Measurements from ENCODE around the gene PPP1R8. TPM values are rescaled to one million over a fixed set of nuclear protein-coding genes. Genes with fewer than 3 reads are reported as not detected.

The PPP1R8 gene
- total and polyA plus RNA-seq, 2 donors (not counting 1 experiment from before 2014, with no cell fraction given) = 42.2 to 48.9 TPM

DNA sequence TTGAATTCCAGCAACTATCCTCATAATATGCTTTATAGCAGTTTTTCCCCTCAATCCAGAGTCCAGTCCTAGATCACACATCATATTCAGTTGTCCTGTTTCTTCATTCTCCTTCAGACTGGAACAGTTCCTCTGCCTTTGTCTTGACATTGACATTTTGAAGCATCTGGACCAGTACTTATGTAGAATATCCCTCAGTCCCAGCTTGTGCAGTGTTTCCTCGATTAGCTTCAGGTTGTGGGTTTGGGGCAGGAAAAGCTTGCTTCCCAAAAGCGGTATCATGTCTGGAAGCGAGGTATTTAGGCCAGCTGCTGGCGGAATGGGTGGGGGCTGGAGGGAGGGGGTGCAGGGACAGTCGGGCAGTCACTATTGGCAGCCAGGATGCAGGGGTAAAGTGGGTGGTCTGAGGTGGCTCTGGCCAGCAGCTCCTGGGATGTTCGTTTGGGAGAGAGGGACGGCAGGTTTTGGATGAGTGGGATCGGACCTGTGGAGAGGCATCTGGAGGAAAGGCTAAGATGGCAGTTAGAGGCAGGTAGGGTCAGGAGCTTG is 48.3 kb downstream of the PPP1R8 start:
- Histone ChIP-seq H3K79me2 (ENCODE audit: control insufficient read depth, insufficient read depth, low read length) (no peaks in the 10 kb centered on the region), H4K20me1 (ENCODE audit: control insufficient read depth, extremely low read depth, insufficient read depth, low read length) (no peaks in the 10 kb centered on the region)
- no peak for DNase-seq (ENCODE audit: low read depth in 2 of 2)

DNA sequence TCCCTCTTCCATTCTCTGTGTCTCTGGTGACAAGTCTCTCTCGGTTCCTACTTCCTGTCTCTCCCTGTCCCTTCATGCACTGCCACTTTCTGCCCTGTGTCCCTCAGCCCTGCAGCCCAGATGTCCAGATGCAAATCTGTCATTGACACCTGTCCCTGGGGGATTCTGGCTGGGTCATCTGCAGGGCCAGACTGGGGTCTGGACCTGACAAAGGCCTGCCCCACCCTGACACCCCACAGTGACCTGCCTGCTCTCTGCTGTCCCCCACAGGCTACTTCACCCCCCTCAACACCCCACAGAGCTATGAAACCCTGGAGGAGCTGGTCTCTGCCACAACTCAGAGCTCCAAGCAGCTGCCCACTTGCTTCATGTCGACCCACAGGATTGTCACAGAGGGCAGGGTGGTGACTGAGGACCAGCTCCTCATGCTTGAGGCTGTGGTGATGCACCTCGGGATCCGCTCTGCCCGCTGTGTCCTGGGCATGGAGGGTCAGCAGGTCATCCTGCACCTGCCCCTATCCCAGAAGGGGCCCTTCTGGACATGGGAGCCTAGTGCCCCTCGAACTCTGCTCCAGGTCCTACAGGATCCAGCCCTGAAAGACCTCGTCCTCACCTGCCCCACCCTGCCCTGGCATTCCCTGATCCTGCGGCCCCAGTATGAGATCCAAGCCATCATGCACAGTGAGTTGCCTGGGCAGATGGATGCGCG is 48.9 kb downstream of the PPP1R8 start:
- Histone ChIP-seq H3K36me3 (ENCODE audit: control insufficient read depth, insufficient read depth, low read length) (no peaks in the 10 kb centered on the region), H3K9ac (ENCODE audit: insufficient read depth, low read length) (no peak overlapping the region), H2AFZ (ENCODE audit: low read length) (no peak overlapping the region), H3K4me3 (replicated peaks in 1 of 4; ENCODE audit: control extremely low read depth in 1 of 4, insufficient read depth in 1 of 4, low read depth in 3 of 4, low read length in 4 of 4) (no peak overlapping the region), H3K27me3 (ENCODE audit: control insufficient read depth, insufficient read depth, low read length) (no peaks in the 10 kb centered on the region), H3K27ac (ENCODE audit: insufficient read depth, low read length) (no peak overlapping the region), H4K20me1 (ENCODE audit: control insufficient read depth, extremely low read depth, insufficient read depth, low read length) (no peaks in the 10 kb centered on the region), H3K79me2 (ENCODE audit: control insufficient read depth, insufficient read depth, low read length) (no peaks in the 10 kb centered on the region), H3K4me2 (ENCODE audit: extremely low read depth, insufficient read depth, low read length) (no peak overlapping the region), H3K9me3 (ENCODE audit: control insufficient read depth, insufficient read depth, low read depth, low read length) (no peaks in the 10 kb centered on the region), H3K4me1 (ENCODE audit: control insufficient read depth, extremely low read depth, insufficient read depth, low read length) (peaks cover 2% of the 10 kb centered on the region)
- DNase-seq (ENCODE audit: low read depth in 2 of 2) = no peak
- no peak for TF ChIP-seq EZH2 (IDR thresholded peaks at IDR 0.05; ENCODE audit: low read length, missing control alignments)
- TF ChIP-seq, protein P1, sequence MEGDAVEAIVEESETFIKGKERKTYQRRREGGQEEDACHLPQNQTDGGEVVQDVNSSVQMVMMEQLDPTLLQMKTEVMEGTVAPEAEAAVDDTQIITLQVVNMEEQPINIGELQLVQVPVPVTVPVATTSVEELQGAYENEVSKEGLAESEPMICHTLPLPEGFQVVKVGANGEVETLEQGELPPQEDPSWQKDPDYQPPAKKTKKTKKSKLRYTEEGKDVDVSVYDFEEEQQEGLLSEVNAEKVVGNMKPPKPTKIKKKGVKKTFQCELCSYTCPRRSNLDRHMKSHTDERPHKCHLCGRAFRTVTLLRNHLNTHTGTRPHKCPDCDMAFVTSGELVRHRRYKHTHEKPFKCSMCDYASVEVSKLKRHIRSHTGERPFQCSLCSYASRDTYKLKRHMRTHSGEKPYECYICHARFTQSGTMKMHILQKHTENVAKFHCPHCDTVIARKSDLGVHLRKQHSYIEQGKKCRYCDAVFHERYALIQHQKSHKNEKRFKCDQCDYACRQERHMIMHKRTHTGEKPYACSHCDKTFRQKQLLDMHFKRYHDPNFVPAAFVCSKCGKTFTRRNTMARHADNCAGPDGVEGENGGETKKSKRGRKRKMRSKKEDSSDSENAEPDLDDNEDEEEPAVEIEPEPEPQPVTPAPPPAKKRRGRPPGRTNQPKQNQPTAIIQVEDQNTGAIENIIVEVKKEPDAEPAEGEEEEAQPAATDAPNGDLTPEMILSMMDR (conservative IDR thresholded peaks at IDR 0.05 in 1 of 2, IDR thresholded peaks at IDR 0.05 in 1 of 2; ENCODE audit: low read depth in 1 of 2, low read length in 2 of 2) = no peak

More for the DNA sequence above, 48.3 kb downstream of the PPP1R8 start:
- Histone ChIP-seq H3K4me1 (ENCODE audit: control insufficient read depth, extremely low read depth, insufficient read depth, low read length) (peaks cover 2% of the 10 kb centered on the region), H2AFZ (ENCODE audit: low read length) (no peak overlapping the region), H3K27ac (ENCODE audit: insufficient read depth, low read length) (no peak overlapping the region), H3K4me3 (replicated peaks in 1 of 4; ENCODE audit: control extremely low read depth in 1 of 4, insufficient read depth in 1 of 4, low read depth in 3 of 4, low read length in 4 of 4) (no peak overlapping the region), H3K36me3 (ENCODE audit: control insufficient read depth, insufficient read depth, low read length) (no peaks in the 10 kb centered on the region), H3K9me3 (ENCODE audit: control insufficient read depth, insufficient read depth, low read depth, low read length) (no peaks in the 10 kb centered on the region), H3K4me2 (ENCODE audit: extremely low read depth, insufficient read depth, low read length) (no peak overlapping the region), H3K9ac (ENCODE audit: insufficient read depth, low read length) (no peak overlapping the region), H3K27me3 (ENCODE audit: control insufficient read depth, insufficient read depth, low read length) (no peaks in the 10 kb centered on the region)
- TF ChIP-seq, protein P1 (conservative IDR thresholded peaks at IDR 0.05 in 1 of 2, IDR thresholded peaks at IDR 0.05 in 1 of 2; ENCODE audit: low read depth in 1 of 2, low read length in 2 of 2) = no peak
- TF ChIP-seq EZH2 (IDR thresholded peaks at IDR 0.05; ENCODE audit: low read length, missing control alignments) = no peak

DNA sequence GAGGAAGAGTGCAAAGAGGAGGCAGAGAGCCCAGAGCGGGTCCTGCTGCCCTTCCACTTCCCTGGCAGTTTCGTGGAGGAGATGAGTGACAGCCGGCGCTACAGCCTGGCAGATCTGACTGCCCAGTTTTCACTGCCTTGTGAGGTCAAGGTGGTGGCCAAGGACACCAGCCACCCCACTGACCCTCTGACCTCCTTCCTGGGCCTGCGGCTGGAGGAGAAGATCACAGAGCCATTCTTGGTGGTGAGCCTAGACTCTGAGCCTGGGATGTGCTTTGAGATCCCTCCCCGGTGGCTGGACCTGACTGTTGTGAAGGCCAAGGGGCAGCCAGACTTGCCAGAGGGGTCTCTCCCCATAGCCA is 51.9 kb downstream of the PPP1R8 start:
- no peaks in the 10 kb centered on the region for H3K79me2 ChIP-seq (ENCODE audit: control insufficient read depth, insufficient read depth, low read length)
- no peaks in the 10 kb centered on the region for H3K36me3 ChIP-seq (ENCODE audit: control insufficient read depth, insufficient read depth, low read length)
- H3K27me3 ChIP-seq (ENCODE audit: control insufficient read depth, insufficient read depth, low read length) = no peaks in the 10 kb centered on the region
- H3K9me3 ChIP-seq (ENCODE audit: control insufficient read depth, insufficient read depth, low read depth, low read length) = no peaks in the 10 kb centered on the region
- no peak for DNase-seq (ENCODE audit: low read depth in 2 of 2)
- H3K4me1 ChIP-seq (ENCODE audit: control insufficient read depth, extremely low read depth, insufficient read depth, low read length) = no peaks in the 10 kb centered on the region
- H3K4me2 ChIP-seq (ENCODE audit: extremely low read depth, insufficient read depth, low read length) = no peak overlapping the region
- H3K4me3 ChIP-seq (replicated peaks in 1 of 4; ENCODE audit: control extremely low read depth in 1 of 4, insufficient read depth in 1 of 4, low read depth in 3 of 4, low read length in 4 of 4) = no peak overlapping the region
- no peak overlapping the region for H3K9ac ChIP-seq (ENCODE audit: insufficient read depth, low read length)
- TF ChIP-seq EZH2 (IDR thresholded peaks at IDR 0.05; ENCODE audit: low read length, missing control alignments) = no peak
- TF ChIP-seq, protein P1 (conservative IDR thresholded peaks at IDR 0.05 in 1 of 2, IDR thresholded peaks at IDR 0.05 in 1 of 2; ENCODE audit: low read depth in 1 of 2, low read length in 2 of 2) = no peak
- H2AFZ ChIP-seq (ENCODE audit: low read length) = no peak overlapping the region
- H4K20me1 ChIP-seq (ENCODE audit: control insufficient read depth, extremely low read depth, insufficient read depth, low read length) = no peaks in the 10 kb centered on the region
- no peak overlapping the region for H3K27ac ChIP-seq (ENCODE audit: insufficient read depth, low read length)
